ENCODE data around the gene PNPT1. TPM values are rescaled to one million over a fixed set of nuclear protein-coding genes. Genes with fewer than 3 reads are reported as not detected.

PNPT1 gene
- total and polyA plus RNA-seq, 10 of the 15 experiments (the other 5 are each of a cell fraction or from before 2014, with no cell fraction given) = 34.2 to 67.7 (median 43.3) TPM

DNA sequence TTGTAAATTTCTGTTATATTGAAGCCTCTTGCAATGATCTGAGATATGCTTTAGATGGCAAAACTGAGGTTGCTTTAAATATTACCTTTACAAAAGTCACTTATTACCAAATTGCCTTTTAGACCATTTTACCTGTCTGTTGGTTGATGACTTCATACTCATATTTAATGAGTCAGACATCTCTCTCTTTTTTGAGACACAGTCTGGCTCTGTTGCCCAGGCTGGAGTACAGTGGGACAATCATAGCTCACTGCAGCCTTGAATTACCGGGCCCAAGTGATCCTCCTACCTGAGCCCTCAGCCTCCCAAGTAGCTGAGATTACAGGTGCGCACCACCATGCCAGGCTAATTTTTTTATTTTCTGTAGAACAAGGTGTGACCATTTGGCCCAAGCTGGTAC is 64.7 kb downstream of the PNPT1 start (continued):
- TF ChIP-seq, protein P1, sequence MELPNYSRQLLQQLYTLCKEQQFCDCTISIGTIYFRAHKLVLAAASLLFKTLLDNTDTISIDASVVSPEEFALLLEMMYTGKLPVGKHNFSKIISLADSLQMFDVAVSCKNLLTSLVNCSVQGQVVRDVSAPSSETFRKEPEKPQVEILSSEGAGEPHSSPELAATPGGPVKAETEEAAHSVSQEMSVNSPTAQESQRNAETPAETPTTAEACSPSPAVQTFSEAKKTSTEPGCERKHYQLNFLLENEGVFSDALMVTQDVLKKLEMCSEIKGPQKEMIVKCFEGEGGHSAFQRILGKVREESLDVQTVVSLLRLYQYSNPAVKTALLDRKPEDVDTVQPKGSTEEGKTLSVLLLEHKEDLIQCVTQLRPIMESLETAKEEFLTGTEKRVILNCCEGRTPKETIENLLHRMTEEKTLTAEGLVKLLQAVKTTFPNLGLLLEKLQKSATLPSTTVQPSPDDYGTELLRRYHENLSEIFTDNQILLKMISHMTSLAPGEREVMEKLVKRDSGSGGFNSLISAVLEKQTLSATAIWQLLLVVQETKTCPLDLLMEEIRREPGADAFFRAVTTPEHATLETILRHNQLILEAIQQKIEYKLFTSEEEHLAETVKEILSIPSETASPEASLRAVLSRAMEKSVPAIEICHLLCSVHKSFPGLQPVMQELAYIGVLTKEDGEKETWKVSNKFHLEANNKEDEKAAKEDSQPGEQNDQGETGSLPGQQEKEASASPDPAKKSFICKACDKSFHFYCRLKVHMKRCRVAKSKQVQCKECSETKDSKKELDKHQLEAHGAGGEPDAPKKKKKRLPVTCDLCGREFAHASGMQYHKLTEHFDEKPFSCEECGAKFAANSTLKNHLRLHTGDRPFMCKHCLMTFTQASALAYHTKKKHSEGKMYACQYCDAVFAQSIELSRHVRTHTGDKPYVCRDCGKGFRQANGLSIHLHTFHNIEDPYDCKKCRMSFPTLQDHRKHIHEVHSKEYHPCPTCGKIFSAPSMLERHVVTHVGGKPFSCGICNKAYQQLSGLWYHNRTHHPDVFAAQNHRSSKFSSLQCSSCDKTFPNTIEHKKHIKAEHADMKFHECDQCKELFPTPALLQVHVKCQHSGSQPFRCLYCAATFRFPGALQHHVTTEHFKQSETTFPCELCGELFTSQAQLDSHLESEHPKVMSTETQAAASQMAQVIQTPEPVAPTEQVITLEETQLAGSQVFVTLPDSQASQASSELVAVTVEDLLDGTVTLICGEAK (IDR thresholded peaks at IDR 0.05; ENCODE audit: borderline replicate concordance) = no peak
- no peak for TF ChIP-seq EGR1 (IDR thresholded peaks at IDR 0.05; ENCODE audit: borderline replicate concordance in 1 of 2, low read depth in 2 of 2, low read length in 2 of 2)
- TF ChIP-seq, protein P2, sequence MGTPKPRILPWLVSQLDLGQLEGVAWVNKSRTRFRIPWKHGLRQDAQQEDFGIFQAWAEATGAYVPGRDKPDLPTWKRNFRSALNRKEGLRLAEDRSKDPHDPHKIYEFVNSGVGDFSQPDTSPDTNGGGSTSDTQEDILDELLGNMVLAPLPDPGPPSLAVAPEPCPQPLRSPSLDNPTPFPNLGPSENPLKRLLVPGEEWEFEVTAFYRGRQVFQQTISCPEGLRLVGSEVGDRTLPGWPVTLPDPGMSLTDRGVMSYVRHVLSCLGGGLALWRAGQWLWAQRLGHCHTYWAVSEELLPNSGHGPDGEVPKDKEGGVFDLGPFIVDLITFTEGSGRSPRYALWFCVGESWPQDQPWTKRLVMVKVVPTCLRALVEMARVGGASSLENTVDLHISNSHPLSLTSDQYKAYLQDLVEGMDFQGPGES (IDR thresholded peaks at IDR 0.05) = no peak
- TF ChIP-seq, protein P3, sequence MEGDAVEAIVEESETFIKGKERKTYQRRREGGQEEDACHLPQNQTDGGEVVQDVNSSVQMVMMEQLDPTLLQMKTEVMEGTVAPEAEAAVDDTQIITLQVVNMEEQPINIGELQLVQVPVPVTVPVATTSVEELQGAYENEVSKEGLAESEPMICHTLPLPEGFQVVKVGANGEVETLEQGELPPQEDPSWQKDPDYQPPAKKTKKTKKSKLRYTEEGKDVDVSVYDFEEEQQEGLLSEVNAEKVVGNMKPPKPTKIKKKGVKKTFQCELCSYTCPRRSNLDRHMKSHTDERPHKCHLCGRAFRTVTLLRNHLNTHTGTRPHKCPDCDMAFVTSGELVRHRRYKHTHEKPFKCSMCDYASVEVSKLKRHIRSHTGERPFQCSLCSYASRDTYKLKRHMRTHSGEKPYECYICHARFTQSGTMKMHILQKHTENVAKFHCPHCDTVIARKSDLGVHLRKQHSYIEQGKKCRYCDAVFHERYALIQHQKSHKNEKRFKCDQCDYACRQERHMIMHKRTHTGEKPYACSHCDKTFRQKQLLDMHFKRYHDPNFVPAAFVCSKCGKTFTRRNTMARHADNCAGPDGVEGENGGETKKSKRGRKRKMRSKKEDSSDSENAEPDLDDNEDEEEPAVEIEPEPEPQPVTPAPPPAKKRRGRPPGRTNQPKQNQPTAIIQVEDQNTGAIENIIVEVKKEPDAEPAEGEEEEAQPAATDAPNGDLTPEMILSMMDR (IDR thresholded peaks at IDR 0.05 in 2 of 3, conservative IDR thresholded peaks at IDR 0.05 in 1 of 3; ENCODE audit: control insufficient read depth in 2 of 3, extremely low read depth in 1 of 3, insufficient read depth in 1 of 3, low read depth in 3 of 3, low read length in 3 of 3) = no peak
- no peak for TF ChIP-seq TAF1 (IDR thresholded peaks at IDR 0.05; ENCODE audit: borderline replicate concordance, low read depth, low read length)
- TF ChIP-seq ZNF622 (IDR thresholded peaks at IDR 0.05) = no peak
- no peak for TF ChIP-seq ZBED1 (IDR thresholded peaks at IDR 0.05; ENCODE audit: borderline replicate concordance)
- no peak for TF ChIP-seq PAX5 (IDR thresholded peaks at IDR 0.05; ENCODE audit: borderline replicate concordance, low read depth, low read length)
